EL (cell line): Measurements from ENCODE around the gene DGKD.

Experiments used
- DNase-seq: peaks from one replicate; pipeline ENCODE4 v3.0.0-alpha.2; 2016

Gene DGKD

GRCh38 chr2:233414273-233414654 is 60.0 kb downstream of the DGKD start:
- DNase-seq, result peak; percentile 36

- peak; percentile 74 for DNase-seq
Observed at GRCh38 chr2:233414777-233415570, 60.7 kb downstream of the DGKD start.

- DNase-seq, result no peak
Observed at GRCh38 chr2:233416199-233416598, 61.9 kb downstream of the DGKD start.

- DNase-seq, result no peak
Observed at GRCh38 chr2:233416706-233417105, 62.4 kb downstream of the DGKD start.

- DNase-seq, result no peak
Observed at GRCh38 chr2:233417282-233417681, 63.0 kb downstream of the DGKD start.

- DNase-seq, result no peak
Observed at GRCh38 chr2:233418052-233418760, 63.9 kb downstream of the DGKD start.

- DNase-seq, result peak; percentile 50
Observed at GRCh38 chr2:233418761-233419546, 64.7 kb downstream of the DGKD start.

- no peak for DNase-seq
Observed at GRCh38 chr2:233419602-233420391, 65.5 kb downstream of the DGKD start.

GRCh38 chr2:233421091-233421816 is 67.0 kb downstream of the DGKD start:
- DNase-seq, result no peak

GRCh38 chr2:233422050-233422639 is 67.9 kb downstream of the DGKD start:
- DNase-seq, result no peak

- no peak for DNase-seq
Observed at GRCh38 chr2:233422649-233423551, 68.6 kb downstream of the DGKD start.

- no peak for DNase-seq
Observed at GRCh38 chr2:233423552-233423860, 69.2 kb downstream of the DGKD start.

GRCh38 chr2:233424154-233424951 is 70.1 kb downstream of the DGKD start:
- no peak for DNase-seq

GRCh38 chr2:233426619-233427342 is 72.5 kb downstream of the DGKD start:
- DNase-seq, result peak; percentile 92

GRCh38 chr2:233428008-233428407 is 73.7 kb downstream of the DGKD start:
- DNase-seq, result no peak

- DNase-seq, result no peak
Observed at GRCh38 chr2:233428438-233428837, 74.1 kb downstream of the DGKD start.

- DNase-seq, result no peak
Observed at GRCh38 chr2:233429175-233429897, 75.0 kb downstream of the DGKD start.

- peak; percentile 88 for DNase-seq
Observed at GRCh38 chr2:233430081-233430480, 75.8 kb downstream of the DGKD start.
